Measurements from ENCODE around the gene PLVAP. TPM values are rescaled to one million over a fixed set of nuclear protein-coding genes. Genes with fewer than 3 reads are reported as not detected.

PLVAP gene
- total RNA-seq, 1 experiment from 2014 or later = 0.08 TPM

DNA sequence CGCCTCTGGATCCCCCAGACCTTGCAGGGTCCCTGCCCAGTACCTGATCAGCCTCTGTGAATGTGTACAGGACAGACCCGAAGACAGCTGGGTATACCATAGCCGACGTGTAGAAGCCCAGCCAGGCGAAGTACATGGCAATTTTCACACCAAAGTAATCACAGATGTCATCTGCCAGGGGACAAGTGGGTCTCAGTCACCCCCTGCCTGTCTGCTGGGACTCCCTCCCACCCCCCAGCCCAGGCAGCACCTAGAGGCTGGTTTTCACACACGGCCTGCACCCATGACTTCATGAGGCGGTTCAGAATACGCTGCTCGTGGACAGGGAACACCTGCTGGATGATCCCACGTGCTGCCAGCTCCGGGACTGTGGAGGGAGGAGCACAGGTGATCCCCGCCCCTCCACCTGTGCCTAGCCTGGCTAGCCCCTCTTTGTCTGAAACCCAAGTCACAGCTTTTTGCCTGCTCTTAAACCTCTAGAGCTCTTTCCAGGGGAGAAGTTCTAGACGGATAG, 46.0 kb downstream of the PLVAP start:
- BruUV-seq (replicated peaks) = no TSS peak
- Histone ChIP-seq H3K4me3 (ENCODE audit: low read depth in 2 of 2, low read length in 2 of 2) (no peak overlapping the region), H3K27ac (ENCODE audit: low read length) (no peak overlapping the region), H3K9me3 (ENCODE audit: control insufficient read depth, insufficient read depth, low read depth, low read length) (no peaks in the 10 kb centered on the region), H3K36me3 (ENCODE audit: control insufficient read depth, insufficient read depth, low read length) (peaks cover 4% of the 10 kb centered on the region; the same call in 1 of the 2 replicates), H3K27me3 (ENCODE audit: control insufficient read depth, insufficient read depth, low read length) (no peaks in the 10 kb centered on the region), H3K4me1 (ENCODE audit: control insufficient read depth, insufficient read depth, low read length) (peaks cover 8% of the 10 kb centered on the region; the same call in 1 of the 2 replicates)
- in situ Hi-C loops (cut with HindIII; ENCODE audit: low pct_unique_long_range_greater_than_20kb, low sequenced_read_pairs) = no loop called here
- intact Hi-C loops (cut with micrococcal nuclease; ENCODE audit: unreplicated experiment) = no loop called here
- no peak for DNase-seq (ENCODE audit: low read depth, low spot score)
- TF ChIP-seq, protein P1, sequence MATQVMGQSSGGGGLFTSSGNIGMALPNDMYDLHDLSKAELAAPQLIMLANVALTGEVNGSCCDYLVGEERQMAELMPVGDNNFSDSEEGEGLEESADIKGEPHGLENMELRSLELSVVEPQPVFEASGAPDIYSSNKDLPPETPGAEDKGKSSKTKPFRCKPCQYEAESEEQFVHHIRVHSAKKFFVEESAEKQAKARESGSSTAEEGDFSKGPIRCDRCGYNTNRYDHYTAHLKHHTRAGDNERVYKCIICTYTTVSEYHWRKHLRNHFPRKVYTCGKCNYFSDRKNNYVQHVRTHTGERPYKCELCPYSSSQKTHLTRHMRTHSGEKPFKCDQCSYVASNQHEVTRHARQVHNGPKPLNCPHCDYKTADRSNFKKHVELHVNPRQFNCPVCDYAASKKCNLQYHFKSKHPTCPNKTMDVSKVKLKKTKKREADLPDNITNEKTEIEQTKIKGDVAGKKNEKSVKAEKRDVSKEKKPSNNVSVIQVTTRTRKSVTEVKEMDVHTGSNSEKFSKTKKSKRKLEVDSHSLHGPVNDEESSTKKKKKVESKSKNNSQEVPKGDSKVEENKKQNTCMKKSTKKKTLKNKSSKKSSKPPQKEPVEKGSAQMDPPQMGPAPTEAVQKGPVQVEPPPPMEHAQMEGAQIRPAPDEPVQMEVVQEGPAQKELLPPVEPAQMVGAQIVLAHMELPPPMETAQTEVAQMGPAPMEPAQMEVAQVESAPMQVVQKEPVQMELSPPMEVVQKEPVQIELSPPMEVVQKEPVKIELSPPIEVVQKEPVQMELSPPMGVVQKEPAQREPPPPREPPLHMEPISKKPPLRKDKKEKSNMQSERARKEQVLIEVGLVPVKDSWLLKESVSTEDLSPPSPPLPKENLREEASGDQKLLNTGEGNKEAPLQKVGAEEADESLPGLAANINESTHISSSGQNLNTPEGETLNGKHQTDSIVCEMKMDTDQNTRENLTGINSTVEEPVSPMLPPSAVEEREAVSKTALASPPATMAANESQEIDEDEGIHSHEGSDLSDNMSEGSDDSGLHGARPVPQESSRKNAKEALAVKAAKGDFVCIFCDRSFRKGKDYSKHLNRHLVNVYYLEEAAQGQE (IDR thresholded peaks at IDR 0.05; ENCODE audit: insufficient read depth in 1 of 2, low read depth in 2 of 2, low read length in 1 of 2) = no peak
- TF ChIP-seq TCF7L2 (IDR thresholded peaks at IDR 0.05; ENCODE audit: low read depth, low read length) = no peak
- POLR2A ChIA-PET = no interaction called here
- no peak for ATAC-seq
- CTCF ChIA-PET = interaction anchor here (0.7 kb wide), 1 partner anchor 57 kb away, joined by 3 read pairs; no protein-coding TSS in a partner anchor

DNA sequence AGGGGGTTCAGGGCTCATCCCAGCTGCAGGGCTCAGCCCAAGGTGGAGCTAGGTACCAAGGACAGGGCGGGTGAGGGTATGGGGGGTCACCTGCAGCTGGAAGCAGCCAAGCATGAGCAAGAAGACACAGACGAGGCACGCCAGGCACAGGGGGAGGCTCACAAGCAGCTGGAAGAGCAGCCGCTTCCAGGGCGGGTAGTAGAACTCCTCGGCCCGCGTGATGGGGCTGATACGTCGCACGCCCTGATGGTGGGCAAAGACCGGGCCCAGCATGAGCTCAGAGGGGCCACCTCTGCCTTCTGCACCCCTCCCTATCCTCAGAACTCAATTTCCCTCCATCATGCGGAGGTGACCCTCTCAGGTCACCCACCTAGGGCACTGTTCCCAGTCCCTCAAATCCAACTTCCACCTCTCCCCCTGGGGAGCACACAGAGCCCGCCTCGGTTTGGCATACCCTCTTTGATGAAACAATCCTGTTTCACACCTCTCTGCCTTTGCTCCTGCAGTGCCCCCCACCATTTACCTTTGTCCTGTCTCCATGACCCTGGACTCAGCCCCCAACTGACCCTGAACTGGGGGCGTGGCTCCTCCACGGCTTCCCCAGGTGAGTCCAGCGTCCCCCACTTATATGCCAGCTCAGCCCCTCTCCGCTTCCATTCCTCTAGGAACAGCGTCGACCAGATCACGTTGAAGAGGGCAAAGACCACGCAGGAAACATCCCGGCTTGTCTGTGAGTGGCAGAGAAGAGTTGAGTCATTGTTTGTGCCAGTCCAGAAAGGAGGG, 46.7 kb downstream of the PLVAP start:
- CTCF ChIA-PET = no interaction called here
- POLR2A ChIA-PET = no interaction called here
- no peak for ATAC-seq

More for the DNA sequence above, 46.7 kb downstream of the PLVAP start:
- no peaks in the 10 kb centered on the region for H3K27me3 ChIP-seq (ENCODE audit: control insufficient read depth, insufficient read depth, low read length)
- in situ Hi-C loops (cut with HindIII; ENCODE audit: low pct_unique_long_range_greater_than_20kb, low sequenced_read_pairs) = no loop called here
- no peak overlapping the region for H3K4me3 ChIP-seq (ENCODE audit: low read depth in 2 of 2, low read length in 2 of 2)
- peaks cover 5% of the 10 kb centered on the region; the same call in 1 of the 2 replicates for H3K4me1 ChIP-seq (ENCODE audit: control insufficient read depth, insufficient read depth, low read length)
- no peak overlapping the region for H3K27ac ChIP-seq (ENCODE audit: low read length)
- intact Hi-C loops (cut with micrococcal nuclease; ENCODE audit: unreplicated experiment) = no loop called here
- H3K36me3 ChIP-seq (ENCODE audit: control insufficient read depth, insufficient read depth, low read length) = peaks cover 4% of the 10 kb centered on the region; the same call in 1 of the 2 replicates
- no TSS peak for BruUV-seq (replicated peaks)
- no peak for DNase-seq (ENCODE audit: low read depth, low spot score)
- no peak for TF ChIP-seq SIN3A (IDR thresholded peaks at IDR 0.05; ENCODE audit: borderline replicate concordance, insufficient read depth, low read depth, low read length)
- TF ChIP-seq, protein P2, sequence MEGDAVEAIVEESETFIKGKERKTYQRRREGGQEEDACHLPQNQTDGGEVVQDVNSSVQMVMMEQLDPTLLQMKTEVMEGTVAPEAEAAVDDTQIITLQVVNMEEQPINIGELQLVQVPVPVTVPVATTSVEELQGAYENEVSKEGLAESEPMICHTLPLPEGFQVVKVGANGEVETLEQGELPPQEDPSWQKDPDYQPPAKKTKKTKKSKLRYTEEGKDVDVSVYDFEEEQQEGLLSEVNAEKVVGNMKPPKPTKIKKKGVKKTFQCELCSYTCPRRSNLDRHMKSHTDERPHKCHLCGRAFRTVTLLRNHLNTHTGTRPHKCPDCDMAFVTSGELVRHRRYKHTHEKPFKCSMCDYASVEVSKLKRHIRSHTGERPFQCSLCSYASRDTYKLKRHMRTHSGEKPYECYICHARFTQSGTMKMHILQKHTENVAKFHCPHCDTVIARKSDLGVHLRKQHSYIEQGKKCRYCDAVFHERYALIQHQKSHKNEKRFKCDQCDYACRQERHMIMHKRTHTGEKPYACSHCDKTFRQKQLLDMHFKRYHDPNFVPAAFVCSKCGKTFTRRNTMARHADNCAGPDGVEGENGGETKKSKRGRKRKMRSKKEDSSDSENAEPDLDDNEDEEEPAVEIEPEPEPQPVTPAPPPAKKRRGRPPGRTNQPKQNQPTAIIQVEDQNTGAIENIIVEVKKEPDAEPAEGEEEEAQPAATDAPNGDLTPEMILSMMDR (IDR thresholded peaks at IDR 0.05) = no peak
- TF ChIP-seq TCF7L2 (IDR thresholded peaks at IDR 0.05; ENCODE audit: low read depth, low read length) = no peak
- no peak for TF ChIP-seq POLR2AphosphoS5 (IDR thresholded peaks at IDR 0.05; ENCODE audit: low read depth, low read length)
- TF ChIP-seq, protein P1 (IDR thresholded peaks at IDR 0.05; ENCODE audit: insufficient read depth in 1 of 2, low read depth in 2 of 2, low read length in 1 of 2) = no peak
- no peaks in the 10 kb centered on the region for H3K9me3 ChIP-seq (ENCODE audit: control insufficient read depth, insufficient read depth, low read depth, low read length)
